Neural progenitor cell (in vitro differentiated cells): Measurements from ENCODE around the gene NCOA4. TPM values are rescaled to one million over a fixed set of nuclear protein-coding genes. Genes with fewer than 3 reads are reported as not detected.
A peak's percentile ranks its signal among the peaks of the same experiment; 100 is the strongest.

ENCODE experiments used
- DNase-seq: peaks from one replicate; pipeline ENCODE4 v3.0.0-alpha.2; 2016; ENCODE audit warnings: low spot score
- H2AFZ ChIP-seq: fragments of 200-600 bp; sonication (generic); replicated peaks from 2 replicates; pipeline ENCODE4 v1.6.1; 2016; ENCODE audit warnings: antibody characterized with exemption
- H3F3A ChIP-seq: fragments of 200-600 bp; sonication (generic); 2 replicates; pipeline ENCODE4 v1.6.1; 2016; ENCODE audit warnings: antibody characterized with exemption, low read depth
- H3K27ac ChIP-seq: fragments of 200-600 bp; sonication (generic); 2 replicates; pipeline ENCODE4 v1.5.1; 2016; ENCODE audit warnings: mild to moderate bottlenecking
- H3K27me3 ChIP-seq: fragments of 200-600 bp; sonication (generic); 2 replicates; pipeline ENCODE4 v1.6.1; 2016; ENCODE audit warnings: mild to moderate bottlenecking, moderate library complexity
- H3K36me3 ChIP-seq: fragments of 200-600 bp; sonication (generic); 2 replicates; pipeline ENCODE4 v1.5.1; 2016
- H3K4me1 ChIP-seq: fragments of 200-600 bp; sonication (generic); 2 replicates; pipeline ENCODE4 v1.6.1; 2016; ENCODE audit warnings: mixed run types
- H3K4me2 ChIP-seq: fragments of 200-600 bp; sonication (generic); 2 replicates; pipeline ENCODE4 v1.6.1; 2016
- H3K4me3 ChIP-seq: fragments of 200-600 bp; sonication (generic); 2 replicates; pipeline ENCODE4 v1.5.1; 2016
- H3K79me2 ChIP-seq: fragments of 200-600 bp; sonication (generic); 2 replicates; pipeline ENCODE4 v1.6.1; 2016; ENCODE audit warnings: low read depth
- H3K9ac ChIP-seq: fragments of 200-600 bp; sonication (generic); 2 replicates; pipeline ENCODE4 v1.6.1; 2016
- H3K9me3 ChIP-seq: fragments of 200-600 bp; sonication (generic); 2 replicates; pipeline ENCODE4 v1.5.1; 2016; ENCODE audit warnings: low read depth
- H4K20me1 ChIP-seq: fragments of 200-600 bp; sonication (generic); 2 replicates; pipeline ENCODE4 v1.6.1; 2016; ENCODE audit warnings: low read depth
- H3K27ac Mint-ChIP-seq: 3 replicates; pipeline ENCODE4 v1.8.0; 2021; ENCODE audit warnings: mixed read lengths
- H3K27me3 Mint-ChIP-seq: 2 replicates; pipeline ENCODE4 v1.8.0; 2022; ENCODE audit warnings: low read depth, mild to moderate bottlenecking, inconsistent platforms, moderate library complexity, mixed read lengths; ENCODE audit not compliant: insufficient read depth
- H3K36me3 Mint-ChIP-seq: 3 replicates; pipeline ENCODE4 v1.8.0; 2021; ENCODE audit warnings: mixed read lengths
- H3K4me1 Mint-ChIP-seq: 3 replicates; pipeline ENCODE4 v1.8.0; 2021; ENCODE audit warnings: mixed read lengths
- H3K4me3 Mint-ChIP-seq: 3 replicates; pipeline ENCODE4 v1.8.0; 2021; ENCODE audit warnings: mild to moderate bottlenecking, moderate library complexity, mixed read lengths
- H3K9me3 Mint-ChIP-seq: 3 replicates; pipeline ENCODE4 v1.8.0; 2020; ENCODE audit warnings: mixed read lengths
- CTCF ChIP-seq: fragments of 200-600 bp; sonication (generic); IDR thresholded peaks from 2 replicates; pipeline ENCODE4 v1.5.1; 2017; ENCODE audit warnings: antibody characterized with exemption, mild to moderate bottlenecking
- EZH2 ChIP-seq: fragments of 200-600 bp; sonication (generic); IDR thresholded peaks from 2 replicates; pipeline ENCODE4 v1.6.1; 2017; ENCODE audit warnings: antibody characterized with exemption, mild to moderate bottlenecking, moderate library complexity
- EZH2phosphoT487 ChIP-seq: fragments of 200-600 bp; sonication (generic); IDR thresholded peaks from 2 replicates; pipeline ENCODE4 v1.6.1; 2017; ENCODE audit warnings: antibody characterized with exemption
- total RNA-seq: library from RNA; depleted of rRNA; stranded (reverse); fragments of >200 nt; gene quantifications from 2 replicates; pipeline ENCODE4 v1.2.3, GENCODE V29; 2015; ENCODE audit warnings: low replicate concordance

NCOA4 gene
- total RNA-seq, 1 donor from 2014 or later: 91.7 TPM

GRCh38 chr10:46037107-46037825 lies 6.8 kb upstream of the NCOA4 start:
- H3K4me3 ChIP-seq: no peak overlapping the region
- no peak for DNase-seq
- Mint-ChIP-seq H3K4me1 (no peaks in the 10 kb centered on the region), H3K4me3 (no peak overlapping the region), H3K27ac (no peak overlapping the region), H3K27me3 (peaks cover 2% of the 10 kb centered on the region), H3K36me3 (no peaks in the 10 kb centered on the region), H3K9me3 (no peaks in the 10 kb centered on the region)
- H3K27me3 ChIP-seq: no peaks in the 10 kb centered on the region
- H3K36me3 ChIP-seq: no peaks in the 10 kb centered on the region
- TF ChIP-seq CTCF (no peak), EZH2phosphoT487 (no peak), EZH2 (no peak)
- H3K4me1 ChIP-seq: no peaks in the 10 kb centered on the region
- no peaks in the 10 kb centered on the region for H3F3A ChIP-seq
- no peak overlapping the region for H2AFZ ChIP-seq
- H3K9ac ChIP-seq: no peak overlapping the region
- no peak overlapping the region for H3K4me2 ChIP-seq
- no peaks in the 10 kb centered on the region for H4K20me1 ChIP-seq
- H3K79me2 ChIP-seq: no peaks in the 10 kb centered on the region
- H3K9me3 ChIP-seq: no peaks in the 10 kb centered on the region
- H3K27ac ChIP-seq: no peak overlapping the region

- Histone ChIP-seq H3K27me3 (no peaks in the 10 kb centered on the region), H3K4me1 (no peaks in the 10 kb centered on the region), H3K4me2 (no peak overlapping the region), H3K4me3 (no peak overlapping the region), H3F3A (no peaks in the 10 kb centered on the region), H2AFZ (no peak overlapping the region), H3K9me3 (no peaks in the 10 kb centered on the region), H4K20me1 (no peaks in the 10 kb centered on the region), H3K9ac (no peak overlapping the region), H3K36me3 (no peaks in the 10 kb centered on the region), H3K79me2 (no peaks in the 10 kb centered on the region), H3K27ac (no peak overlapping the region)
- no peak for DNase-seq
- Mint-ChIP-seq H3K9me3 (no peaks in the 10 kb centered on the region), H3K4me1 (no peaks in the 10 kb centered on the region), H3K36me3 (no peaks in the 10 kb centered on the region), H3K27ac (no peak overlapping the region), H3K27me3 (peaks cover 2% of the 10 kb centered on the region), H3K4me3 (no peak overlapping the region)
- TF ChIP-seq EZH2phosphoT487: no peak
- TF ChIP-seq EZH2: no peak
- TF ChIP-seq CTCF: peak; percentile 5
These were observed 5.8 kb upstream of the NCOA4 start for GRCh38 chr10:46035923-46036849.

GRCh38 chr10:46033602-46034011 lies 3.2 kb upstream of the NCOA4 start:
- Mint-ChIP-seq H3K27me3 (peaks cover 2% of the 10 kb centered on the region), H3K36me3 (no peaks in the 10 kb centered on the region), H3K4me1 (peaks cover 16% of the 10 kb centered on the region), H3K4me3 (no peak overlapping the region), H3K27ac (no peak overlapping the region), H3K9me3 (no peaks in the 10 kb centered on the region)
- Histone ChIP-seq H2AFZ (no peak overlapping the region), H3K9ac (no peak overlapping the region), H3K27ac (no peak overlapping the region), H4K20me1 (peaks cover 13% of the 10 kb centered on the region), H3K4me3 (no peak overlapping the region), H3K79me2 (peaks cover 14% of the 10 kb centered on the region), H3F3A (no peaks in the 10 kb centered on the region), H3K4me1 (peaks cover 11% of the 10 kb centered on the region), H3K36me3 (no peaks in the 10 kb centered on the region), H3K4me2 (no peak overlapping the region), H3K9me3 (no peaks in the 10 kb centered on the region), H3K27me3 (no peaks in the 10 kb centered on the region)
- no peak for DNase-seq
- TF ChIP-seq EZH2 (no peak), CTCF (no peak), EZH2phosphoT487 (no peak)
